Fibroblast of lung (primary cell): Measurements from ENCODE around the gene FGA.

Source experiments
- EZH2 ChIP-seq: IDR thresholded peaks from 2 replicates; pipeline ENCODE4 v1.5.1; 2012; ENCODE audit warnings: low read length, control low read depth, mild to moderate bottlenecking; ENCODE audit errors: missing control alignments
- TF ChIP-seq, protein P1 (sequence below), 2 donors: IDR thresholded peaks in 1 of 2; conservative IDR thresholded peaks in 1 of 2; 1 replicate in 1 of 2; 2 replicates in 1 of 2; pipeline ENCODE4 v1.5.1; 2011 to 2012; ENCODE audit warnings: low read length in 2 of 2, control low read depth in 1 of 2, inconsistent platforms in 1 of 2, low read depth in 1 of 2, mild to moderate bottlenecking in 1 of 2

DNA sequence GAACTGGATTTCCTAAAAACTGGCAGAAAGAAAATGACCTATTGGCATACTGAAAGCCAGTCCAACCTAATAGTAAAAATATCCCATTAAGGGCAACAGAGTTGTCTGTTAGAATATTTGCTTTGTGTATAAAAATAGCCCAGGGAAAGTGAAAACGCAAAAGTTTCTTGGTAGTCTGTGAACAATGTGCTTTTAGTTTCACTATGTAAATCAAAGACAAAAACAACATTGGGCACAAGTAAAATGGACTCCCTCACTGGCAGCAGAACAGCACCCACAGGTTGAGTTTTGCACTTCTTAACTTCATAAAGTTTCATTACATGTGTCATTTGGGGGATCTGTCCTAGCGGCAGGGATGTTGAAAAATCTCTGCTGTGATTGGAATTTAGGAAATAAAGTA lies 26.2 kb upstream of the FGA start:
- no peak for TF ChIP-seq EZH2
- TF ChIP-seq, protein P1, sequence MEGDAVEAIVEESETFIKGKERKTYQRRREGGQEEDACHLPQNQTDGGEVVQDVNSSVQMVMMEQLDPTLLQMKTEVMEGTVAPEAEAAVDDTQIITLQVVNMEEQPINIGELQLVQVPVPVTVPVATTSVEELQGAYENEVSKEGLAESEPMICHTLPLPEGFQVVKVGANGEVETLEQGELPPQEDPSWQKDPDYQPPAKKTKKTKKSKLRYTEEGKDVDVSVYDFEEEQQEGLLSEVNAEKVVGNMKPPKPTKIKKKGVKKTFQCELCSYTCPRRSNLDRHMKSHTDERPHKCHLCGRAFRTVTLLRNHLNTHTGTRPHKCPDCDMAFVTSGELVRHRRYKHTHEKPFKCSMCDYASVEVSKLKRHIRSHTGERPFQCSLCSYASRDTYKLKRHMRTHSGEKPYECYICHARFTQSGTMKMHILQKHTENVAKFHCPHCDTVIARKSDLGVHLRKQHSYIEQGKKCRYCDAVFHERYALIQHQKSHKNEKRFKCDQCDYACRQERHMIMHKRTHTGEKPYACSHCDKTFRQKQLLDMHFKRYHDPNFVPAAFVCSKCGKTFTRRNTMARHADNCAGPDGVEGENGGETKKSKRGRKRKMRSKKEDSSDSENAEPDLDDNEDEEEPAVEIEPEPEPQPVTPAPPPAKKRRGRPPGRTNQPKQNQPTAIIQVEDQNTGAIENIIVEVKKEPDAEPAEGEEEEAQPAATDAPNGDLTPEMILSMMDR (conservative IDR thresholded peaks at IDR 0.05 in 1 of 2, IDR thresholded peaks at IDR 0.05 in 1 of 2; ENCODE audit: low read depth in 1 of 2, low read length in 2 of 2), result no peak
